ENCODE data around the gene CLEC4E.
"Not testable (repeated sequence)": the region's sequence is repeated elsewhere in the genome, so short reads cannot be mapped to it uniquely, and the experiment has no call there.

CLEC4E gene

GRCh38 chr12:8537820-8538219 lies 2.9 kb downstream of the CLEC4E start:
- not testable (repeated sequence) for DNase-seq (ENCODE audit: low read depth)

GRCh38 chr12:8532045-8532444 lies 8.7 kb downstream of the CLEC4E start:
- DNase-seq (ENCODE audit: low read depth): no peak

- no peak for DNase-seq (ENCODE audit: low read depth)
These were observed 13.2 kb downstream of the CLEC4E start for GRCh38 chr12:8527250-8528130.

GRCh38 chr12:8519171-8519570 lies 21.5 kb downstream of the CLEC4E start:
- no peak for DNase-seq (ENCODE audit: low read depth)

GRCh38 chr12:8517971-8518370 lies 22.7 kb downstream of the CLEC4E start:
- DNase-seq (ENCODE audit: low read depth): no peak

- DNase-seq (ENCODE audit: low read depth): no peak
These were observed 27.4 kb downstream of the CLEC4E start, which contains the start of gene CLEC4D for GRCh38 chr12:8513256-8513655. TSS of gene CLEC4D (plus strand) at chr12:8513503. CDS start at chr12:8513733, 230 bp downstream.

GRCh38 chr12:8508910-8509841 lies 31.5 kb downstream of the CLEC4E start:
- no peak for DNase-seq (ENCODE audit: low read depth)

- DNase-seq (ENCODE audit: low read depth): no peak
These were observed 32.5 kb downstream of the CLEC4E start for GRCh38 chr12:8508223-8508622.

GRCh38 chr12:8507596-8507995 lies 33.1 kb downstream of the CLEC4E start:
- DNase-seq (ENCODE audit: low read depth): no peak

GRCh38 chr12:8504351-8504750 lies 36.4 kb downstream of the CLEC4E start:
- no peak for DNase-seq (ENCODE audit: low read depth)

- DNase-seq (ENCODE audit: low read depth): no peak
These were observed 39.0 kb downstream of the CLEC4E start for GRCh38 chr12:8501720-8502119.

GRCh38 chr12:8499616-8500015 lies 41.1 kb downstream of the CLEC4E start:
- no peak for DNase-seq (ENCODE audit: low read depth)

- DNase-seq (ENCODE audit: low read depth): not testable (repeated sequence)
These were observed 44.6 kb downstream of the CLEC4E start for GRCh38 chr12:8496074-8496473.

GRCh38 chr12:8495671-8496070 lies 45.0 kb downstream of the CLEC4E start:
- DNase-seq (ENCODE audit: low read depth): not testable (repeated sequence)

- DNase-seq (ENCODE audit: low read depth): no peak
These were observed 47.6 kb downstream of the CLEC4E start for GRCh38 chr12:8493084-8493483.

GRCh38 chr12:8491646-8492530 lies 48.8 kb downstream of the CLEC4E start:
- DNase-seq (ENCODE audit: low read depth): no peak
